IMR-90 (cell line): ENCODE measurements around the gene DDT. TPM values are rescaled to one million over a fixed set of nuclear protein-coding genes. Genes with fewer than 3 reads are reported as not detected.

ENCODE experiments used
- ATAC-seq: fragments of 200-7000 bp; cut with Tn5 transposase; 2 replicates; pipeline ENCODE4 v1.9.1; 2020; ENCODE audit warnings: low read depth, mild to moderate bottlenecking, moderate library complexity
- BruUV-seq: library from RNA; stranded (reverse); fragments of 400-500 nt; replicated peaks from 2 replicates; lab custom pipeline; 2021; lab: Mats Ljungman, UMichigan
- CTCF ChIA-PET: fragments of 300-600 bp; formaldehyde crosslinking; extraction: SDS; loops from one replicate; lab custom pipeline; 2021; ENCODE audit warnings: antibody characterized with exemption; lab: Yijun Ruan, JAX
- POLR2A ChIA-PET: fragments of 300-600 bp; sonication (Branson Sonifier 250); formaldehyde crosslinking; loops from one replicate; lab custom pipeline; 2022; ENCODE audit warnings: antibody characterized with exemption; ENCODE audit not compliant: unreplicated experiment; lab: Charles Lee
- DNase-seq: peaks from one replicate; pipeline ENCODE4 v3.0.0; 2013
- H2AFZ ChIP-seq: replicated peaks from 2 replicates; pipeline ENCODE3; 2013; ENCODE audit warnings: low read length, mild to moderate bottlenecking; ENCODE audit not compliant: poor library complexity
- H2AK5ac ChIP-seq: 2 replicates; pipeline ENCODE4 v1.6.1; 2013; ENCODE audit warnings: low read depth, low read length, inconsistent platforms
- H2AK9ac ChIP-seq: replicated peaks from 2 replicates; pipeline ENCODE3; 2013; ENCODE audit warnings: mild to moderate bottlenecking, low read depth, low read length, moderate library complexity; ENCODE audit not compliant: poor library complexity
- H2BK120ac ChIP-seq: 2 replicates; pipeline ENCODE4 v1.6.1; 2013; ENCODE audit warnings: low read depth, low read length, inconsistent platforms
- H2BK15ac ChIP-seq: 3 replicates; pipeline ENCODE4 v1.6.1; 2013; ENCODE audit warnings: low read depth, low read length, inconsistent platforms
- H2BK20ac ChIP-seq: 2 replicates; pipeline ENCODE4 v1.6.1; 2013; ENCODE audit warnings: low read depth, mild to moderate bottlenecking, inconsistent platforms, low read length, moderate library complexity
- H2BK5ac ChIP-seq: 2 replicates; pipeline ENCODE4 v1.6.1; 2013; ENCODE audit warnings: mild to moderate bottlenecking, low read depth, low read length, inconsistent platforms; ENCODE audit not compliant: poor library complexity, severe bottlenecking
- H3K14ac ChIP-seq: replicated peaks from 2 replicates; pipeline ENCODE4 v1.6.1; 2013; ENCODE audit warnings: low read depth, low read length, inconsistent platforms
- H3K18ac ChIP-seq: 2 replicates; pipeline ENCODE4 v1.6.1; 2013; ENCODE audit warnings: low read depth, low read length, control low read depth
- H3K23ac ChIP-seq: 2 replicates; pipeline ENCODE4 v1.6.1; 2013; ENCODE audit warnings: low read depth, low read length, inconsistent platforms
- H3K27ac ChIP-seq: 2 replicates; pipeline ENCODE4 v1.5.1; 2013; ENCODE audit warnings: mild to moderate bottlenecking, control low read depth, low read length; ENCODE audit not compliant: insufficient read depth
- H3K27me3 ChIP-seq: 2 replicates; pipeline ENCODE4 v1.6.1; 2013; ENCODE audit warnings: low read length; ENCODE audit not compliant: control insufficient read depth, insufficient read depth
- H3K36me3 ChIP-seq: 2 replicates; pipeline ENCODE4 v1.6.1; 2013; ENCODE audit warnings: low read length, mixed read lengths; ENCODE audit not compliant: control insufficient read depth, insufficient read depth
- H3K4ac ChIP-seq: 2 replicates; pipeline ENCODE4 v1.6.1; 2013; ENCODE audit warnings: low read depth, low read length, inconsistent platforms
- H3K4me1 ChIP-seq: 2 replicates; pipeline ENCODE4 v1.6.1; 2013; ENCODE audit warnings: low read length, mixed read lengths; ENCODE audit not compliant: control insufficient read depth, insufficient read depth
- H3K4me2 ChIP-seq: 2 replicates; pipeline ENCODE4 v1.6.1; 2013; ENCODE audit warnings: low read depth, mild to moderate bottlenecking, control low read depth, low read length, moderate library complexity
- H3K4me3 ChIP-seq: 2 replicates; pipeline ENCODE4 v1.5.1; 2013; ENCODE audit warnings: low read depth, mild to moderate bottlenecking, control low read depth, low read length, moderate library complexity; ENCODE audit not compliant: insufficient read depth
- H3K56ac ChIP-seq: 2 replicates; pipeline ENCODE4 v1.6.1; 2013; ENCODE audit warnings: low read length, inconsistent platforms; ENCODE audit not compliant: insufficient read depth; ENCODE audit errors: extremely low read depth
- H3K79me1 ChIP-seq, 2 experiments: 2 replicates each; pipeline ENCODE4 v1.6.1; 2013; ENCODE audit warnings: low read length in 2 of 2, inconsistent platforms in 1 of 2, low read depth in 1 of 2
- H3K9ac ChIP-seq: 2 replicates; pipeline ENCODE4 v1.6.1; 2013; ENCODE audit warnings: low read depth, low read length, control low read depth
- H3K9me1 ChIP-seq: 2 replicates; pipeline ENCODE4 v1.6.1; 2013; ENCODE audit warnings: low read length, inconsistent platforms; ENCODE audit not compliant: insufficient read depth
- H3K9me3 ChIP-seq: 2 replicates; pipeline ENCODE4 v1.6.1; 2013; ENCODE audit warnings: low read length; ENCODE audit not compliant: control insufficient read depth, insufficient read depth
- H4K20me1 ChIP-seq: 2 replicates; pipeline ENCODE4 v1.6.1; 2013; ENCODE audit warnings: low read length, inconsistent platforms; ENCODE audit not compliant: insufficient read depth
- H4K5ac ChIP-seq: 2 replicates; pipeline ENCODE4 v1.6.1; 2013; ENCODE audit warnings: mild to moderate bottlenecking, low read depth, low read length, control low read depth
- H4K8ac ChIP-seq, 2 experiments: 2 replicates each; pipeline ENCODE4 v1.6.1; 2013; ENCODE audit warnings: low read depth in 2 of 2, low read length in 2 of 2, control low read depth in 1 of 2, inconsistent platforms in 1 of 2
- H4K91ac ChIP-seq: 2 replicates; pipeline ENCODE4 v1.6.1; 2013; ENCODE audit warnings: low read depth, low read length, inconsistent platforms; ENCODE audit not compliant: insufficient read depth
- FOS ChIP-seq: fragments of 150-350 bp; IDR thresholded peaks from 2 replicates; pipeline ENCODE4 v1.6.1; 2016; ENCODE audit warnings: low read depth, low read length
- MAFK ChIP-seq: IDR thresholded peaks from 2 replicates; pipeline ENCODE4 v1.6.1; 2012; ENCODE audit warnings: low read depth, low read length, improper control_type of control experiment
- WGBS, 2 experiments: methylation state at CpG; one replicate each; pipeline versions ENCODE4 v1.1.5 to v1.1.7; 2013; ENCODE audit warnings: missing lambda C conversion rate in 2 of 2; ENCODE audit not compliant: insufficient read length in 1 of 2; ENCODE audit errors: extremely low coverage in 2 of 2; 5-methylcytosine and 5-hydroxymethylcytosine counted together
- dilution Hi-C: fragments of 300-500 bp; cut with HindIII; formaldehyde crosslinking; loops from one replicate; pipeline ENCODE4 v1.14.3; 2018; ENCODE audit warnings: low sequenced_read_pairs; ENCODE audit not compliant: unreplicated experiment
- in situ Hi-C: fragments of 300-500 bp; cut with MboI; formaldehyde crosslinking; loops from 3 replicates; pipeline ENCODE4 v1.14.3; 2019; ENCODE audit warnings: low sequenced_read_pairs, inconsistent platforms, mixed read lengths
- intact Hi-C: fragments of 100-400 bp; cut with micrococcal nuclease; formaldehyde crosslinking; loops from 2 replicates; pipeline ENCODE4 v1.10.0; 2022
- polyA plus RNA-seq, 3 experiments: library from polyadenylated mRNA; depleted of rRNA; stranded (reverse); fragments of >200 nt; gene quantifications; 2 replicates each; pipeline ENCODE4 v1.2.3, GENCODE V29; 2012; ENCODE audit warnings: low replicate concordance in 1 of 3
- total RNA-seq: library from RNA; depleted of rRNA; stranded (reverse); fragments of >200 nt; gene quantifications from 2 replicates; pipeline ENCODE4 v1.2.3, GENCODE V29; 2012

DDT gene
- total and polyA plus RNA-seq, 2 of the 4 experiments (the other 2 are of a cell fraction): 54.8 to 151 TPM

DNA sequence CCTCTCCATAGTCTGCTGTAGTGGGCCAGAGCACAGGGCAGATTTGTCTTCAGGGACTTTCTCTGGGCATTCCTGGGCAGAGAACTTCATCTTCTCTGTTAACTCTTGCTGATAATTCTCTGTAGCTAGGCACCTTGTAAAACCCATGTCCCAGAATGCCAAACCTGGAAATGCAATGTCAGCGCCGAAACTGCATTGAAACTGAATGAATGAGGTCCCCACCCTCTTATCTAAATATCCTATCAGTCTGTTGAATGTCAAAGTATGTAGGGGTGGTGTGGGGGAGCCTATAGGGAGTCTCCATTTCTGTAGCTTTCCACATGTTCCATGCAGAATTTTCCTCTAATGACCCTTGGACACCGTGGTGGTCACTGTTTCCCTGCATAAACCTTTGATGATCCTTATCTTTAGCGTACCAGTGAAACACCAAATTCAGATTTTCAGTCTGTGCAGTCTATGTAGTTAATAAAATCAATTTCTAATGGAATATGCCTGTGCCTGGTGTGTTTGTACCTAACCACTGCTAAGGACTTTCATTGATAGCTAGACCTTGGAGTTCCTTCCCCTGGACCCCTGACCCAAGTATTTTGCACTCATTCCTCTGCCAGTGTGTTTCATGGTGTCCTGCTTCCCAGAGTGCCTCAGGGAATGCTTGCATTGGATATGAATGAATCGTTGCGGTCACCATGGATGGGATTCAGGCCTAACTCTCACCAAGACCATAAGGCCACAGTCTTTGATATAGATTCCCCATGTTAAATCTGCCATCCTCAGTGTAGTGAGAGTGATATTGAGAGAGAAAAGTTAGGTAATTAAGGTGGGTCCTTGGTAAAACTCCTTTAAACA lies 34.4 kb upstream of the DDT start:
- intact Hi-C loops (no loop called here), in situ Hi-C loops (no loop called here), dilution Hi-C loops (no loop called here)
- no peak overlapping the region for H3K4ac ChIP-seq
- H3K9me1 ChIP-seq: peaks cover 3% of the 10 kb centered on the region; the same call in 1 of the 2 replicates
- no peak overlapping the region for H2BK5ac ChIP-seq
- peaks cover 9 to 19% of the 10 kb centered on the region in 2 experiments for H3K79me1 ChIP-seq
- no peak overlapping the region for H3K27ac ChIP-seq
- no peak overlapping the region for H3K18ac ChIP-seq
- H3K27me3 ChIP-seq: no peaks in the 10 kb centered on the region; the same call in 1 of the 2 replicates
- no peaks in the 10 kb centered on the region for H3K36me3 ChIP-seq
- no peak overlapping the region for H3K4me3 ChIP-seq
- no peak overlapping the region for H3K9ac ChIP-seq
- no peak overlapping the region for H2AFZ ChIP-seq
- no peak overlapping the region for H4K91ac ChIP-seq
- H2AK9ac ChIP-seq: no peak overlapping the region
- H4K5ac ChIP-seq: no peak overlapping the region
- no peak overlapping the region for H2BK120ac ChIP-seq
- H2BK20ac ChIP-seq: no peak overlapping the region
- no peak for DNase-seq
- no peak overlapping the region for H3K14ac ChIP-seq
- no peak overlapping the region for H2BK15ac ChIP-seq
- no peak overlapping the region for H3K4me2 ChIP-seq
- H3K23ac ChIP-seq: no peak overlapping the region
- TF ChIP-seq FOS (no peak), MAFK (0 out of 2 replicates have a peak, but pooled peaks have one; percentile 3)
- CTCF ChIA-PET: interaction anchor here (0.6 kb wide), 1 partner anchor 120 kb away, joined by 3 read pairs; no protein-coding TSS in a partner anchor
- H3K56ac ChIP-seq: no peak overlapping the region
- H3K4me1 ChIP-seq: peaks cover 3% of the 10 kb centered on the region; the same call in 1 of the 2 replicates
- no peak for ATAC-seq
- 20% methylated on average over 1 of the region's 6 CpGs; no CpG with 5 or more reads in 1 of the 2 experiments for WGBS, 2 experiments
- no peak overlapping the region for H4K8ac ChIP-seq
- no peak overlapping the region for H2AK5ac ChIP-seq
- POLR2A ChIA-PET: no interaction called here
- H3K9me3 ChIP-seq: no peaks in the 10 kb centered on the region
- no TSS peak for BruUV-seq
- peaks cover 4% of the 10 kb centered on the region; the same call in 1 of the 2 replicates for H4K20me1 ChIP-seq
